ENCODE data around the gene MYOF.

DNA sequence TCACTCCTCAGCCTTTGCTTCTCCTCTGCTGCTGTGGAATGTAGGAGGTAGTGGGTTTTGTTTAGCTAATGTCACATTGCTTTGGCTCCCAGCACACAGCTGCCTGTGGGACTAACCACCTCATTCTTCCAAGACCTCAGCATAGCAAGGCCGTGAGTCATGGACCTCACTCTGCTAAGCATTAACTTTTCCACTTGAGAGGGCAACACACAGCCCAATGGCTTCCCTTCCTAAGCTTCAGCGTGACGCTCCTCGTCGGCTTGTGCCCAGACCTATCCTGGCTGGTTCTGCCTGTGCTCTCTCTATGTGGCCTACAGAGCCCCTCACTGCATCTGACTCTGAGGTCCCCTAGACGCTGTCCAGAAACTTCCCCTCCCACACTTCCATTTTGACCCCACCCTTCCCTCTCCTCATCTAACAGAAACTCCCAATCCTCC, 23.3 kb downstream of the MYOF start:
- TF ChIP-seq ZNF282 (CRISPR knock-in tag; IDR thresholded peaks at IDR 0.05) (no peak), HNRNPH1 (optimal IDR thresholded peaks at IDR 0.05; ENCODE audit: low read depth, low read length) (no peak), NFYB (IDR thresholded peaks at IDR 0.05; ENCODE audit: extremely low read depth, insufficient read length) (no peak), KLF13 (tag; IDR thresholded peaks at IDR 0.05; ENCODE audit: borderline replicate concordance, low read depth) (no peak), CBX5 (IDR thresholded peaks at IDR 0.05; ENCODE audit: borderline replicate concordance, low read depth) (no peak), GABPB1 (CRISPR knock-in tag; IDR thresholded peaks at IDR 0.05) (no peak), SNRNP70 (optimal IDR thresholded peaks at IDR 0.05; ENCODE audit: low read depth, low read length) (no peak), NBN (IDR thresholded peaks at IDR 0.05; ENCODE audit: low read depth) (no peak)
- TF ChIP-seq, protein P1, sequence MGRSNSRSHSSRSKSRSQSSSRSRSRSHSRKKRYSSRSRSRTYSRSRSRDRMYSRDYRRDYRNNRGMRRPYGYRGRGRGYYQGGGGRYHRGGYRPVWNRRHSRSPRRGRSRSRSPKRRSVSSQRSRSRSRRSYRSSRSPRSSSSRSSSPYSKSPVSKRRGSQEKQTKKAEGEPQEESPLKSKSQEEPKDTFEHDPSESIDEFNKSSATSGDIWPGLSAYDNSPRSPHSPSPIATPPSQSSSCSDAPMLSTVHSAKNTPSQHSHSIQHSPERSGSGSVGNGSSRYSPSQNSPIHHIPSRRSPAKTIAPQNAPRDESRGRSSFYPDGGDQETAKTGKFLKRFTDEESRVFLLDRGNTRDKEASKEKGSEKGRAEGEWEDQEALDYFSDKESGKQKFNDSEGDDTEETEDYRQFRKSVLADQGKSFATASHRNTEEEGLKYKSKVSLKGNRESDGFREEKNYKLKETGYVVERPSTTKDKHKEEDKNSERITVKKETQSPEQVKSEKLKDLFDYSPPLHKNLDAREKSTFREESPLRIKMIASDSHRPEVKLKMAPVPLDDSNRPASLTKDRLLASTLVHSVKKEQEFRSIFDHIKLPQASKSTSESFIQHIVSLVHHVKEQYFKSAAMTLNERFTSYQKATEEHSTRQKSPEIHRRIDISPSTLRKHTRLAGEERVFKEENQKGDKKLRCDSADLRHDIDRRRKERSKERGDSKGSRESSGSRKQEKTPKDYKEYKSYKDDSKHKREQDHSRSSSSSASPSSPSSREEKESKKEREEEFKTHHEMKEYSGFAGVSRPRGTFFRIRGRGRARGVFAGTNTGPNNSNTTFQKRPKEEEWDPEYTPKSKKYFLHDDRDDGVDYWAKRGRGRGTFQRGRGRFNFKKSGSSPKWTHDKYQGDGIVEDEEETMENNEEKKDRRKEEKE (IDR thresholded peaks at IDR 0.05; ENCODE audit: borderline replicate concordance in 1 of 2, control insufficient read depth in 1 of 2, low read depth in 2 of 2, low read length in 1 of 2) = no peak
- TF ChIP-seq, protein P2, sequence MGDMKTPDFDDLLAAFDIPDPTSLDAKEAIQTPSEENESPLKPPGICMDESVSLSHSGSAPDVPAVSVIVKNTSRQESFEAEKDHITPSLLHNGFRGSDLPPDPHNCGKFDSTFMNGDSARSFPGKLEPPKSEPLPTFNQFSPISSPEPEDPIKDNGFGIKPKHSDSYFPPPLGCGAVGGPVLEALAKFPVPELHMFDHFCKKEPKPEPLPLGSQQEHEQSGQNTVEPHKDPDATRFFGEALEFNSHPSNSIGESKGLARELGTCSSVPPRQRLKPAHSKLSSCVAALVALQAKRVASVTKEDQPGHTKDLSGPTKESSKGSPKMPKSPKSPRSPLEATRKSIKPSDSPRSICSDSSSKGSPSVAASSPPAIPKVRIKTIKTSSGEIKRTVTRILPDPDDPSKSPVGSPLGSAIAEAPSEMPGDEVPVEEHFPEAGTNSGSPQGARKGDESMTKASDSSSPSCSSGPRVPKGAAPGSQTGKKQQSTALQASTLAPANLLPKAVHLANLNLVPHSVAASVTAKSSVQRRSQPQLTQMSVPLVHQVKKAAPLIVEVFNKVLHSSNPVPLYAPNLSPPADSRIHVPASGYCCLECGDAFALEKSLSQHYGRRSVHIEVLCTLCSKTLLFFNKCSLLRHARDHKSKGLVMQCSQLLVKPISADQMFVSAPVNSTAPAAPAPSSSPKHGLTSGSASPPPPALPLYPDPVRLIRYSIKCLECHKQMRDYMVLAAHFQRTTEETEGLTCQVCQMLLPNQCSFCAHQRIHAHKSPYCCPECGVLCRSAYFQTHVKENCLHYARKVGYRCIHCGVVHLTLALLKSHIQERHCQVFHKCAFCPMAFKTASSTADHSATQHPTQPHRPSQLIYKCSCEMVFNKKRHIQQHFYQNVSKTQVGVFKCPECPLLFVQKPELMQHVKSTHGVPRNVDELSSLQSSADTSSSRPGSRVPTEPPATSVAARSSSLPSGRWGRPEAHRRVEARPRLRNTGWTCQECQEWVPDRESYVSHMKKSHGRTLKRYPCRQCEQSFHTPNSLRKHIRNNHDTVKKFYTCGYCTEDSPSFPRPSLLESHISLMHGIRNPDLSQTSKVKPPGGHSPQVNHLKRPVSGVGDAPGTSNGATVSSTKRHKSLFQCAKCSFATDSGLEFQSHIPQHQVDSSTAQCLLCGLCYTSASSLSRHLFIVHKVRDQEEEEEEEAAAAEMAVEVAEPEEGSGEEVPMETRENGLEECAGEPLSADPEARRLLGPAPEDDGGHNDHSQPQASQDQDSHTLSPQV (IDR thresholded peaks at IDR 0.05) = no peak
- TF ChIP-seq, protein P3, sequence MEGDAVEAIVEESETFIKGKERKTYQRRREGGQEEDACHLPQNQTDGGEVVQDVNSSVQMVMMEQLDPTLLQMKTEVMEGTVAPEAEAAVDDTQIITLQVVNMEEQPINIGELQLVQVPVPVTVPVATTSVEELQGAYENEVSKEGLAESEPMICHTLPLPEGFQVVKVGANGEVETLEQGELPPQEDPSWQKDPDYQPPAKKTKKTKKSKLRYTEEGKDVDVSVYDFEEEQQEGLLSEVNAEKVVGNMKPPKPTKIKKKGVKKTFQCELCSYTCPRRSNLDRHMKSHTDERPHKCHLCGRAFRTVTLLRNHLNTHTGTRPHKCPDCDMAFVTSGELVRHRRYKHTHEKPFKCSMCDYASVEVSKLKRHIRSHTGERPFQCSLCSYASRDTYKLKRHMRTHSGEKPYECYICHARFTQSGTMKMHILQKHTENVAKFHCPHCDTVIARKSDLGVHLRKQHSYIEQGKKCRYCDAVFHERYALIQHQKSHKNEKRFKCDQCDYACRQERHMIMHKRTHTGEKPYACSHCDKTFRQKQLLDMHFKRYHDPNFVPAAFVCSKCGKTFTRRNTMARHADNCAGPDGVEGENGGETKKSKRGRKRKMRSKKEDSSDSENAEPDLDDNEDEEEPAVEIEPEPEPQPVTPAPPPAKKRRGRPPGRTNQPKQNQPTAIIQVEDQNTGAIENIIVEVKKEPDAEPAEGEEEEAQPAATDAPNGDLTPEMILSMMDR (IDR thresholded peaks at IDR 0.05 in 2 of 3, conservative IDR thresholded peaks at IDR 0.05 in 1 of 3; ENCODE audit: insufficient read depth in 2 of 3, low read depth in 1 of 3, low read length in 3 of 3) = no peak

All from K562 (cell line).